Sigmoid colon (tissue), 7 donors: Measurements from ENCODE around the gene PCSK5. TPM values are rescaled to one million over a fixed set of nuclear protein-coding genes. Genes with fewer than 3 reads are reported as not detected.

Experiments used
- DNase-seq: peaks from one replicate; pipeline ENCODE4 v3.0.0-alpha.2; 2019
- H3K27ac ChIP-seq, 4 donors: fragments of 200-600 bp; sonication (generic); one replicate each; pipeline ENCODE4 v1.5.1; 2016 to 2019; ENCODE audit warnings: mild to moderate bottlenecking in 1 of 4
- H3K27me3 ChIP-seq, 3 donors: fragments of 200-600 bp; sonication (generic); one replicate each; pipeline ENCODE4 v1.5.1; 2019; ENCODE audit warnings: mild to moderate bottlenecking in 1 of 3
- H3K36me3 ChIP-seq, 4 donors: fragments of 200-600 bp; sonication (generic); one replicate each; pipeline ENCODE4 v1.5.1; 2016 to 2019
- H3K4me1 ChIP-seq, 4 donors: fragments of 200-600 bp; sonication (generic); one replicate each; pipeline ENCODE4 v1.5.1; 2017 to 2019
- H3K4me3 ChIP-seq, 4 donors: fragments of 200-600 bp; sonication (generic); one replicate each; pipeline ENCODE4 v1.5.1; 2017 to 2019; ENCODE audit warnings: mild to moderate bottlenecking in 2 of 4, moderate library complexity in 1 of 4
- H3K9me3 ChIP-seq, 4 donors: fragments of 200-600 bp in 3 of 4; sonication (generic) in 3 of 4; one replicate each; pipeline versions ENCODE4 v1.5.1 to v1.6.1; 2013 to 2019
- EP300 ChIP-seq, 4 donors: sonication (generic); formaldehyde crosslinking; IDR thresholded peaks; one replicate each; pipeline ENCODE4 v1.6.1; 2017; ENCODE audit warnings: antibody characterized with exemption in 4 of 4
- POLR2A ChIP-seq, 2 donors: fragments of 450-650 bp; IDR thresholded peaks; one replicate each; pipeline ENCODE4 v1.6.1; 2016; ENCODE audit warnings: antibody characterized with exemption in 2 of 2, mild to moderate bottlenecking in 2 of 2, moderate library complexity in 2 of 2
- POLR2AphosphoS5 ChIP-seq, 4 donors: sonication (generic); formaldehyde crosslinking; IDR thresholded peaks; one replicate each; pipeline ENCODE4 v1.6.1; 2017; ENCODE audit warnings: antibody characterized with exemption in 4 of 4
- WGBS, 2 donors: extraction: QIAGEN DNeasy Blood & Tissue Kit; methylation state at CpG; one replicate each; pipeline ENCODE4 v1.1.7; 2013; 5-methylcytosine and 5-hydroxymethylcytosine counted together
- intact Hi-C: fragments of 100-400 bp; cut with DNase I; formaldehyde crosslinking; loops from one replicate; pipeline ENCODE4 v1.15.1; 2023
- polyA plus RNA-seq, 3 donors: library from polyadenylated mRNA; stranded (reverse); fragments of 200-250 nt; gene quantifications; one replicate each; pipeline ENCODE4 v1.2.3, GENCODE V29; 2013
- total RNA-seq, 4 donors: library from RNA; depleted of rRNA; stranded (reverse); fragments of >200 nt; gene quantifications; one replicate each; pipeline ENCODE4 v1.1.0, GENCODE V29; 2016
- TF ChIP-seq, protein P1 (sequence below), 4 experiments: fragments of 450-650 bp in 3 of 4; fragments of 200-600 bp in 1 of 4; IDR thresholded peaks; one replicate each; pipeline ENCODE4 v1.5.1; 2016 to 2019; ENCODE audit warnings: antibody characterized with exemption in 4 of 4, mild to moderate bottlenecking in 3 of 4, moderate library complexity in 2 of 4
- donor health status: healthy with polysubstance abuse.
- donor health status: Bipolar disorder and iron deficiency.
- donor health status: healthy.

The PCSK5 gene
- total and polyA plus RNA-seq, 7 donors = 2.4 to 23.5 (median 8.4) TPM

DNA sequence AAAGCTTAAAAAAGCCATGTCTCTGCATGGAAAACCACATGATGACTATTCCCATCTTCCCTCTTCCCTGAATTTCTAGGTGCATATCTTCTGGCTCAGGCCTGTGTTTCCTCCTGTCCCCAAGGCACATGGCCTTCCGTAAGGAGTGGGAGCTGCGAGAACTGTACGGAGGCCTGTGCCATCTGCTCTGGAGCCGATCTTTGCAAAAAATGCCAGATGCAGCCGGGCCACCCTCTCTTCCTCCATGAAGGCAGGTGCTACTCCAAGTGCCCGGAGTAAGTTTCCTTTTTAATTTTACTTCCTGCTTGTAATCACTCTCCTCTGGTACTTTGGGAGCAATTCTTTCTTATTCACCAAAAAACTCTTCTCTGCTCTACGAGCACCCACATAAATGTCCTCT, 420.1 kb downstream of the PCSK5 start:
- no peaks in the 10 kb centered on the region for H3K4me1 ChIP-seq
- no peaks in the 10 kb centered on the region for H3K9me3 ChIP-seq
- DNase-seq = no peak
- WGBS, 2 donors = 84 to 88% methylated on average over 7 of the region's 7 CpGs
- no peak for TF ChIP-seq POLR2AphosphoS5 (IDR thresholded peaks at IDR 0.05)
- TF ChIP-seq, protein P1, sequence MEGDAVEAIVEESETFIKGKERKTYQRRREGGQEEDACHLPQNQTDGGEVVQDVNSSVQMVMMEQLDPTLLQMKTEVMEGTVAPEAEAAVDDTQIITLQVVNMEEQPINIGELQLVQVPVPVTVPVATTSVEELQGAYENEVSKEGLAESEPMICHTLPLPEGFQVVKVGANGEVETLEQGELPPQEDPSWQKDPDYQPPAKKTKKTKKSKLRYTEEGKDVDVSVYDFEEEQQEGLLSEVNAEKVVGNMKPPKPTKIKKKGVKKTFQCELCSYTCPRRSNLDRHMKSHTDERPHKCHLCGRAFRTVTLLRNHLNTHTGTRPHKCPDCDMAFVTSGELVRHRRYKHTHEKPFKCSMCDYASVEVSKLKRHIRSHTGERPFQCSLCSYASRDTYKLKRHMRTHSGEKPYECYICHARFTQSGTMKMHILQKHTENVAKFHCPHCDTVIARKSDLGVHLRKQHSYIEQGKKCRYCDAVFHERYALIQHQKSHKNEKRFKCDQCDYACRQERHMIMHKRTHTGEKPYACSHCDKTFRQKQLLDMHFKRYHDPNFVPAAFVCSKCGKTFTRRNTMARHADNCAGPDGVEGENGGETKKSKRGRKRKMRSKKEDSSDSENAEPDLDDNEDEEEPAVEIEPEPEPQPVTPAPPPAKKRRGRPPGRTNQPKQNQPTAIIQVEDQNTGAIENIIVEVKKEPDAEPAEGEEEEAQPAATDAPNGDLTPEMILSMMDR (IDR thresholded peaks at IDR 0.05) = no peak
- no peak for TF ChIP-seq EP300 (IDR thresholded peaks at IDR 0.05)
- TF ChIP-seq POLR2A (IDR thresholded peaks at IDR 0.05) = no peak
- H3K36me3 ChIP-seq = no peaks in the 10 kb centered on the region
- no peaks in the 10 kb centered on the region for H3K27me3 ChIP-seq
- H3K4me3 ChIP-seq = no peak overlapping the region
- H3K27ac ChIP-seq = no peak overlapping the region
- intact Hi-C loops = no loop called here

DNA sequence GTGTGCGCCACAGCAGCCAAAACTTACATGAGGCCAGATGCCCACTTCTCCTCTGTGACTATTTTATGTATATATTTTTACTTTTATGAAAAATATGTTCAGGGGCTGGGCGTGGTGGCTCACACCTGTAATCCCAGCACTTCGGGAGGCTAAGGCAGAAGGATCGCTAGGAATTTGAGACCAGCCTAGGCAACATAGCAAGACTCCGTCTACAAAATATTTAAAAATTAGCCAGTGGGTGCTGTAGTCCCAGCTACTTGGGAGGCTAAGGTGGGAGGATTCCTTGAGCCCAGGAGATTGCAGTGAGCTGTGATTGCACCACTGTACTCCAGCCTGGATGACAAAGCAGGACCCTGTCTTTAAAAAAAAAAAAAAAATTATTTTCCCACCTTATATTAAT, 420.5 kb downstream of the PCSK5 start:
- intact Hi-C loops = no loop called here
- H3K4me3 ChIP-seq = no peak overlapping the region
- TF ChIP-seq, protein P1 (IDR thresholded peaks at IDR 0.05) = no peak
- TF ChIP-seq POLR2AphosphoS5 (IDR thresholded peaks at IDR 0.05) (no peak), POLR2A (IDR thresholded peaks at IDR 0.05) (no peak), EP300 (IDR thresholded peaks at IDR 0.05) (no peak)
- H3K4me1 ChIP-seq = no peaks in the 10 kb centered on the region
- no peak overlapping the region for H3K27ac ChIP-seq
- no peaks in the 10 kb centered on the region for H3K27me3 ChIP-seq
- H3K36me3 ChIP-seq = no peaks in the 10 kb centered on the region
- no peaks in the 10 kb centered on the region for H3K9me3 ChIP-seq
- no peak for DNase-seq
- WGBS, 2 donors = 94 to 95% methylated on average over 5 of the region's 5 CpGs

DNA sequence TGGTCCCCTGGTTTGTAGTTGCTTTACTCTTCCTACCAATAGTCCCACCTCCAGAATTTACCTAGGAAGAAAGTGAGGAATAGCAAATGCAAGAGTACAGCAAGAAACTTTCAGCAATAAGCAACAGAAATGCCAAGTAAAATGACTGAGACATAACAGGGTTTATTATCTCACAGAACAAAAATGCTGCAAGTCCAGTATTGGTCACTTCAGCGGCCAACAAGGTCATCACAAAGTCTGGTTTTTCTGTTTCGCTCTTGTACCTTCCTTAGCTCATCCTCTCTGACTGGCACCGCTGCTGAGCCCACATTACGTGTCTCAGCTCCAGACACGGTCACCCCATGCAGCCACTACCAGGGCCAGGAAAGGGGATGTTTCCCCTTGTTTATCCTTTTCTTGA, 421.1 kb downstream of the PCSK5 start:
- TF ChIP-seq, protein P1 (IDR thresholded peaks at IDR 0.05) = no peak
- no peak for TF ChIP-seq POLR2A (IDR thresholded peaks at IDR 0.05)
- TF ChIP-seq POLR2AphosphoS5 (IDR thresholded peaks at IDR 0.05) = no peak
- TF ChIP-seq EP300 (IDR thresholded peaks at IDR 0.05) = no peak
- no peaks in the 10 kb centered on the region for H3K36me3 ChIP-seq
- no peak overlapping the region for H3K4me3 ChIP-seq
- H3K27ac ChIP-seq = no peak overlapping the region
- no peaks in the 10 kb centered on the region for H3K9me3 ChIP-seq
- no peaks in the 10 kb centered on the region for H3K27me3 ChIP-seq
- intact Hi-C loops = no loop called here
- WGBS, 2 donors = 95 to 96% methylated on average over 5 of the region's 5 CpGs
- no peaks in the 10 kb centered on the region for H3K4me1 ChIP-seq
- no peak for DNase-seq

DNA sequence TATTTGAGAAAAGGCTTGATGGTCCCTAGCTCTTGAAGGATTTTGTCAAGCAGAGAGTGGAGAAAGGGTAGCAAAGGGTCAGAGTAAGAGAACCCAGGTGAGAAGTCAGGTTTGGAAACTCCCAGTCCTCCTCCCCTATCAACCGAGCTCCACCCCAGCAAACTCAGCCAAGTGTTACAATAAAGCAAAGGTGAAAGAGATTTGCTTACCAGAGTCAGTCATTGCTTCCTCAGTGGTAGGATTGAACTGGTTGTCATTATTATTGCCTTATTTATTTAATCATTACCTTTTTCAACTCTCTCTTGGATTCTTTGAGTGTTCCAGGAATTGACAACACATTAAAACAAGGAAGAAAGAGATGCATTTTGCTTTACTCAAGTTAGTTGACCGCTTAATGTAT, 423.3 kb downstream of the PCSK5 start:
- Histone ChIP-seq H3K27ac (no peak overlapping the region), H3K4me3 (no peak overlapping the region), H3K36me3 (no peaks in the 10 kb centered on the region), H3K9me3 (no peaks in the 10 kb centered on the region), H3K4me1 (no peaks in the 10 kb centered on the region), H3K27me3 (no peaks in the 10 kb centered on the region)
- no peak for DNase-seq
- TF ChIP-seq EP300 (IDR thresholded peaks at IDR 0.05) (no peak), POLR2A (IDR thresholded peaks at IDR 0.05) (no peak), POLR2AphosphoS5 (IDR thresholded peaks at IDR 0.05) (no peak)
- TF ChIP-seq, protein P1 (IDR thresholded peaks at IDR 0.05) = no peak
- intact Hi-C loops = no loop called here
- WGBS, 2 donors = 43 to 80% methylated on average over 2 of the region's 2 CpGs

DNA sequence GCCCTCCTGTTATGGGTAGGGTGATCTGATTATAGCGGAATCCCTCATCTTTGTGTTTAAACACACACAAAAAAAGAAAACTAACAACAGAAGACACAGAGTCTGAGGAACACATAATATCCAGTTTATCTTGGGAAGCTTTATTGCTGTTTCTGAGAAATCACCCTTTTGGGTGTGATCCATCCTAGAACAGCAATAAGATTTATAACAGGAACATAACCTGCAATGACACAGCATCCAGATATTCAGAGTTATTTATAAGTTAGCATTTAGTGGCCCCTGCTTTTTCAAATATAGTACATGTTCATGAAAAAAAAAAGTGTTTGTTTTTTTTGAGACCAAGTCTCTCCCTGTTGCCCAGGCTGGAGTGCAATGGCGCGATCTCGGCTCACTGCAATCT, 423.8 kb downstream of the PCSK5 start:
- no peaks in the 10 kb centered on the region for H3K9me3 ChIP-seq
- 66 to 82% methylated on average over 4 of the region's 4 CpGs for WGBS, 2 donors
- no peaks in the 10 kb centered on the region for H3K36me3 ChIP-seq
- no peaks in the 10 kb centered on the region for H3K27me3 ChIP-seq
- intact Hi-C loops = no loop called here
- DNase-seq = no peak
- H3K27ac ChIP-seq = no peak overlapping the region
- no peak for TF ChIP-seq POLR2AphosphoS5 (IDR thresholded peaks at IDR 0.05)
- no peak for TF ChIP-seq POLR2A (IDR thresholded peaks at IDR 0.05)
- no peak for TF ChIP-seq EP300 (IDR thresholded peaks at IDR 0.05)
- TF ChIP-seq, protein P1 (IDR thresholded peaks at IDR 0.05) = no peak
- no peaks in the 10 kb centered on the region for H3K4me1 ChIP-seq
- H3K4me3 ChIP-seq = no peak overlapping the region
